A673 (cell line): ENCODE data around the gene DKK3. TPM values are rescaled to one million over a fixed set of nuclear protein-coding genes. Genes with fewer than 3 reads are reported as not detected.

Experiments used
- Bru-seq: library from RNA; stranded (reverse); fragments of 400-500 nt; gene quantifications from one replicate; lab custom pipeline; 2021; lab: Mats Ljungman, UMichigan
- BruChase-seq, 2 experiments: library from RNA; stranded (reverse); fragments of 400-500 nt; gene quantifications; one replicate each; lab custom pipeline; 2021; lab: Mats Ljungman, UMichigan
- BruUV-seq: library from RNA; stranded (reverse); fragments of 400-500 nt; replicated peaks from 2 replicates; lab custom pipeline; 2021; lab: Mats Ljungman, UMichigan
- CTCF ChIA-PET: fragments of 300-600 bp; sonication (Branson Sonifier 250); formaldehyde crosslinking; loops from one replicate; lab custom pipeline; 2022; ENCODE audit warnings: antibody characterized with exemption; lab: Charles Lee
- POLR2A ChIA-PET: fragments of 300-600 bp; sonication (Branson Sonifier 250); formaldehyde crosslinking; loops from one replicate; lab custom pipeline; 2022; ENCODE audit warnings: antibody characterized with exemption; ENCODE audit not compliant: low non-redundant PET; lab: Charles Lee
- DNase-seq: peaks from one replicate; pipeline ENCODE4 v3.0.0-alpha.2; 2015; ENCODE audit warnings: low spot score
- H3K27ac ChIP-seq: fragments of 200-600 bp; sonication (generic); 2 replicates; pipeline ENCODE4 v1.5.1; 2016; ENCODE audit warnings: mixed run types, low read depth, mild to moderate bottlenecking, mixed read lengths, antibody characterized with exemption, low read length; ENCODE audit not compliant: poor library complexity, severe bottlenecking
- H3K27me3 ChIP-seq: fragments of 200-600 bp; sonication (generic); replicated peaks from 2 replicates; pipeline ENCODE4 v1.6.1; 2017; ENCODE audit warnings: mixed run types, low read depth, mild to moderate bottlenecking, mixed read lengths, antibody characterized with exemption, low read length; ENCODE audit not compliant: insufficient read depth, poor library complexity
- H3K36me3 ChIP-seq: fragments of 200-600 bp; sonication (generic); 2 replicates; pipeline ENCODE4 v1.6.1; 2016; ENCODE audit warnings: mixed run types, mild to moderate bottlenecking, mixed read lengths, antibody characterized with exemption, low read length; ENCODE audit not compliant: insufficient read depth, poor library complexity, severe bottlenecking
- H3K4me1 ChIP-seq: fragments of 200-600 bp; sonication (generic); 2 replicates; pipeline ENCODE4 v1.6.1; 2017; ENCODE audit warnings: mixed run types, mild to moderate bottlenecking, mixed read lengths, antibody characterized with exemption, low read length; ENCODE audit not compliant: insufficient read depth, poor library complexity, severe bottlenecking
- H3K4me3 ChIP-seq: fragments of 200-600 bp; sonication (generic); 2 replicates; pipeline ENCODE4 v1.5.1; 2016; ENCODE audit warnings: low read depth, mixed run types, mild to moderate bottlenecking, mixed read lengths, low read length; ENCODE audit not compliant: poor library complexity, severe bottlenecking
- H3K9me3 ChIP-seq: fragments of 200-600 bp; sonication (generic); 2 replicates; pipeline ENCODE4 v1.6.1; 2016; ENCODE audit warnings: mixed run types, low read depth, mild to moderate bottlenecking, mixed read lengths, antibody characterized with exemption, low read length; ENCODE audit not compliant: poor library complexity, severe bottlenecking
- CTCF ChIP-seq: fragments of 300-800, 200-600 bp; sonication (generic); conservative IDR thresholded peaks from 2 replicates; pipeline ENCODE4 v1.5.1; 2017; ENCODE audit warnings: low read depth, mild to moderate bottlenecking, antibody characterized with exemption, low read length, moderate library complexity, mixed read lengths
- EZH2 ChIP-seq: fragments of 200-600 bp; sonication (generic); IDR thresholded peaks from 2 replicates; pipeline ENCODE4 v1.6.1; 2017; ENCODE audit warnings: borderline replicate concordance, low read depth, mild to moderate bottlenecking, mixed read lengths, antibody characterized with exemption, low read length; ENCODE audit not compliant: poor library complexity, severe bottlenecking
- intact Hi-C: fragments of 100-400 bp; cut with micrococcal nuclease; formaldehyde crosslinking; loops from one replicate; pipeline ENCODE4 v1.10.0; 2022; ENCODE audit not compliant: unreplicated experiment
- long read RNA-seq: library from polyadenylated mRNA; stranded (forward); transcript quantifications from one replicate; pipeline ENCODE4 v2.0.0, GENCODE V29; 2022
- total RNA-seq: library from RNA; stranded (reverse); gene quantifications from 2 replicates; pipeline ENCODE4 v1.2.3, GENCODE V29; 2021

Gene DKK3
- total RNA-seq (0.77 and 2.3 TPM in 2 replicates), Bru-seq, nascent RNA (percentile 11 among the genes with signal in this experiment), BruChase-seq, experiment 1, labeled RNA remaining after a 2-hour chase (percentile 14 among the genes with signal in this experiment), BruChase-seq, experiment 2, labeled RNA remaining after a 6-hour chase (percentile 10 among the genes with signal in this experiment)
- long read RNA-seq, partial matches to known transcripts = 2 of 2 reads
- long read RNA-seq, other reads (novel, unspliced or antisense) = 0 of 2 reads

DNA sequence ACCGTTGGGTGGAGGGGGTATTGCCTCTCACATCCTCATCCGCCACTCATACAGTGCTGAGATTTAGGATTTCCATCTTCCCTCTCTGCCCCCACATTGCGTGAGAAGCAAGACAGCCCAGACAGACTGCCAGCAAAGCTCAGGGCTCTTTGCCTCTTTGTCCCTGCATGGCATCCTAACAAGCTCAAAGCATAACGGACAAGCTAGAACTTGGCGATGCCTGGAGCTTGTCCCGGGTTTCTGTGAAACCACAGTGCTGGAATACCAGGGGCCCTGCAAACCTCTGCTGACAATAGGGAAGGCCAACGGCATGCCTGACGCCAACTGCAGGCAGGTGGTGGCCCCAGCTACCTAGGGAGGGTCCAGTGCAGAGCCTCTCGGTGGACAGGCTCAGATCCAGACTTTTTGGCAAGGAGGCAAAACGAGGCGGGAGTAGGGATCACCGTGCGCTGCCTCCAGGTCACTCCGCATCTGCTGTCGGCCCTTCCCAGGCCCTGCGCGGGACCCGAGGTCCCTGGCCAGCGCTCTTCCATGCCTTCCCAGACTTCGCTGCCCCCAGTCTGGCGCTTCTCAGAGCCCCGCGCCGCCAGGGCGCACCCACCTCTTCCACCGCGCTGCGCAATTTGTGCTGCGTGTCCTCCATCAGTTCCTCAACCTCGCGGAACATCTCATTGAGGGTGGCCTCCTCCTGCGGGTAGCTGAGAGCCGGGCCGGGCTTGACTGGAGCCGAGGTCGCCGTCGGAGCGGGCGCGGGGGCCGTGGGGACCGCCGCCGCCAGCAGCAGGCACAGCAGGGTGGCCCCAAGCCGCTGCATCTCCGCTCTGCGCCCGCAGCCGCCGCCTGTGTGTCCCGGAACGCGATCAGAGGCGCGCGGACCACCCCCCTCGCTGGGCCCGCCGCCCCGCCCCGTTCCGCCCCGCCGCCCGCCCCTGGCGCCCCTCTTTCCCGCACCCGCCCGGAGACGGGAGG, at the start of gene DKK3:
Gene DKK3 (minus strand): TSS at position 858 of the 969 bp plus-strand sequence. CDS start 44 bp downstream, at position 814.
- Histone ChIP-seq H3K27ac (no peak within 1 kb of the TSS), H3K4me3 (peak within 1 kb of the TSS; percentile 46), H3K4me1 (peaks cover 4% of the 10 kb centered on the region), H3K36me3 (no peaks in the 10 kb centered on the region), H3K9me3 (no peaks in the 10 kb centered on the region), H3K27me3 (peaks cover 48% of the 10 kb centered on the region)
- TF ChIP-seq EZH2 (peak; percentile 60), CTCF (no peak)
- intact Hi-C loops = no loop called here
- BruUV-seq = no TSS peak
- DNase-seq = no peak
- ChIA-PET CTCF (interaction anchor here (0.6 kb wide), 1 partner anchor 955 kb away, joined by 4 read pairs; no protein-coding TSS in a partner anchor), POLR2A (interaction anchor here (0.8 kb wide), 1 partner anchor 257 kb away, joined by 3 read pairs; no protein-coding TSS in a partner anchor)

DNA sequence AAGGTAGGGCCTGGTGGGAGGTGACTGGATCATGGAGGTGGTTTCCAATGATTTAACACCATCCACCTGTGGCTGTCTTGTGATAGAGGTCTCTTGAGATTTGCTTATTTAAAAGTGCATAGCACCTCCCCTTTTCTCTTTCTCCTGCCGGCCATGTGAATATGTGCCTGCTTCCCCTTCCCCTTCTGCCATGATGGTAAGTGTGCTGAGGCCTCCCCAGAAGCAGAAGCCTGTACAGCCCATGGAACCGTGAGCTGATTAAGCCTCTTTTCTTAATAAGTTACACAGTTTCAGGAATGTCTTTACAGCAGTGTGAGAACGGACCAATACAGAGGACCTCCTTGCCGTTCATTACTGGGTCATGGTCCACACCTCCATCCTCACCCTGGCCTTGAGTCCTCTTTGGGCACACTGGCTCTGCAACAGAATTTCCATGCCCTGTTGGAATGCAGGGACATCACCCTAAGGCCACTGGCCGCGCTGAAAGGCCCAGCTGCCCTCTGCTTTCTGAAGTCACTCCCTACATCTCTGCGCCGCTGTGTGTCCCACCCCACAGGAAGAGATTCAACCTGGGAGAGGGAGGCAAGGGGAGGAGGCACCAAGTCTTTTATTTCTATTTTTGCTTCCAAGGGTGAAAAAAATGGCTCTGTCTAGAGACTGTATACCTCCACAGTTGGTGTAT, 49.0 kb upstream of the DKK3 start:
- Histone ChIP-seq H3K4me3 (no peak overlapping the region), H3K4me1 (no peaks in the 10 kb centered on the region), H3K36me3 (no peaks in the 10 kb centered on the region), H3K27ac (no peak overlapping the region), H3K9me3 (no peaks in the 10 kb centered on the region), H3K27me3 (no peaks in the 10 kb centered on the region)
- DNase-seq = no peak
- intact Hi-C loops = no loop called here
- CTCF ChIA-PET = no interaction called here
- no TSS peak for BruUV-seq
- TF ChIP-seq CTCF (no peak), EZH2 (no peak)
- POLR2A ChIA-PET = no interaction called here

GRCh38 chr11:12056119-12056518, 47.7 kb upstream of the DKK3 start:
- POLR2A ChIA-PET = no interaction called here
- intact Hi-C loops = no loop called here

More at GRCh38 chr11:12056119-12056518, 47.7 kb upstream of the DKK3 start:
- no TSS peak for BruUV-seq
- no peak for DNase-seq
- no peak for TF ChIP-seq CTCF
- no peak for TF ChIP-seq EZH2
- H3K36me3 ChIP-seq = no peaks in the 10 kb centered on the region
- H3K27ac ChIP-seq = no peak overlapping the region
- H3K4me3 ChIP-seq = no peak overlapping the region
- no peaks in the 10 kb centered on the region for H3K4me1 ChIP-seq
- H3K27me3 ChIP-seq = no peaks in the 10 kb centered on the region
- CTCF ChIA-PET = no interaction called here
- no peaks in the 10 kb centered on the region for H3K9me3 ChIP-seq
